Mesothelial cell of epicardium (in vitro differentiated cells): ENCODE measurements around the gene TATDN2. TPM values are rescaled to one million over a fixed set of nuclear protein-coding genes. Genes with fewer than 3 reads are reported as not detected.

Experiments used
- DNase-seq, 2 experiments: peaks; one replicate each; pipeline ENCODE4 v3.0.0; 2021; ENCODE audit warnings: low spot score in 2 of 2; ENCODE audit not compliant: unreplicated experiment in 2 of 2
- H3K27ac Mint-ChIP-seq: 2 replicates; pipeline ENCODE4 v1.8.0; 2021; ENCODE audit warnings: mixed read lengths
- H3K27me3 Mint-ChIP-seq: 2 replicates; pipeline ENCODE4 v1.8.0; 2021; ENCODE audit warnings: low read depth, mixed read lengths
- H3K36me3 Mint-ChIP-seq: 2 replicates; pipeline ENCODE4 v1.8.0; 2021; ENCODE audit warnings: mixed read lengths
- H3K4me1 Mint-ChIP-seq: 2 replicates; pipeline ENCODE4 v1.8.0; 2021; ENCODE audit warnings: mixed read lengths
- H3K4me3 Mint-ChIP-seq: 2 replicates; pipeline ENCODE4 v1.8.0; 2021; ENCODE audit warnings: mild to moderate bottlenecking, moderate library complexity, mixed read lengths
- H3K9me3 Mint-ChIP-seq: 2 replicates; pipeline ENCODE4 v1.8.0; 2021; ENCODE audit warnings: mixed read lengths
- CTCF ChIP-seq: fragments of 200-600 bp; sonication (generic); IDR thresholded peaks from one replicate; pipeline ENCODE4 v1.5.0; 2021; ENCODE audit warnings: antibody characterized with exemption; ENCODE audit not compliant: unreplicated experiment
- total RNA-seq: library from RNA; stranded (reverse); gene quantifications from 3 replicates; pipeline ENCODE4 v1.2.1, GENCODE V29; 2021

TATDN2 gene
- total RNA-seq, 1 donor from 2014 or later = 40.6 TPM

- Mint-ChIP-seq H3K27ac (no peak overlapping the region), H3K4me1 (peaks cover 9% of the 10 kb centered on the region), H3K4me3 (no peak overlapping the region), H3K36me3 (peaks cover 16% of the 10 kb centered on the region), H3K27me3 (no peaks in the 10 kb centered on the region), H3K9me3 (no peaks in the 10 kb centered on the region)
- TF ChIP-seq CTCF = no peak
- DNase-seq = no peak
Observed at GRCh38 chr3:10277115-10277625, 28.9 kb downstream of the TATDN2 start.

- Mint-ChIP-seq H3K4me3 (no peak overlapping the region), H3K27me3 (no peaks in the 10 kb centered on the region), H3K4me1 (peaks cover 2% of the 10 kb centered on the region), H3K36me3 (peaks cover 19% of the 10 kb centered on the region), H3K9me3 (no peaks in the 10 kb centered on the region), H3K27ac (no peak overlapping the region)
- DNase-seq = no peak
- TF ChIP-seq CTCF = no peak
Observed at GRCh38 chr3:10278501-10278900, 30.2 kb downstream of the TATDN2 start.

GRCh38 chr3:10279384-10280176, 31.3 kb downstream of the TATDN2 start:
- peaks cover 19% of the 10 kb centered on the region for H3K36me3 Mint-ChIP-seq
- no peak overlapping the region for H3K4me3 Mint-ChIP-seq
- H3K27ac Mint-ChIP-seq = no peak overlapping the region
- H3K9me3 Mint-ChIP-seq = no peaks in the 10 kb centered on the region
- DNase-seq = no peak
- H3K27me3 Mint-ChIP-seq = no peaks in the 10 kb centered on the region
- no peaks in the 10 kb centered on the region for H3K4me1 Mint-ChIP-seq
- no peak for TF ChIP-seq CTCF

GRCh38 chr3:10280177-10280529, 31.9 kb downstream of the TATDN2 start:
- Mint-ChIP-seq H3K9me3 (no peaks in the 10 kb centered on the region), H3K27me3 (no peaks in the 10 kb centered on the region), H3K4me3 (no peak overlapping the region), H3K4me1 (no peaks in the 10 kb centered on the region), H3K36me3 (peaks cover 19% of the 10 kb centered on the region), H3K27ac (no peak overlapping the region)
- TF ChIP-seq CTCF = no peak
- no peak for DNase-seq

- peaks cover 19% of the 10 kb centered on the region for H3K36me3 Mint-ChIP-seq
Observed at GRCh38 chr3:10280571-10280970, 32.3 kb downstream of the TATDN2 start.

More at GRCh38 chr3:10280571-10280970, 32.3 kb downstream of the TATDN2 start:
- no peak for DNase-seq
- TF ChIP-seq CTCF = no peak
- no peak overlapping the region for H3K4me3 Mint-ChIP-seq
- H3K9me3 Mint-ChIP-seq = no peaks in the 10 kb centered on the region
- no peaks in the 10 kb centered on the region for H3K4me1 Mint-ChIP-seq
- no peak overlapping the region for H3K27ac Mint-ChIP-seq
- H3K27me3 Mint-ChIP-seq = no peaks in the 10 kb centered on the region
